T-helper 17 cell (primary cell): ENCODE measurements around the gene MFAP1. TPM values are rescaled to one million over a fixed set of nuclear protein-coding genes. Genes with fewer than 3 reads are reported as not detected.

ENCODE experiments used
- ATAC-seq: fragments of 150-1000 bp; cut with Tn5 transposase; 2 replicates; pipeline ENCODE4 v1.10.0; 2021; ENCODE audit warnings: mild to moderate bottlenecking, moderate library complexity
- DNase-seq, 3 donors: peaks; one replicate each; pipeline versions ENCODE4 v3.0.0 to v3.0.0-alpha.2; 2020 to 2021
- H3K9me3 ChIP-seq: one replicate; pipeline ENCODE4 v1.7.0; 2013; ENCODE audit warnings: low read length, mild to moderate bottlenecking; ENCODE audit not compliant: control insufficient read depth, poor library complexity, severe bottlenecking
- H3K27ac Mint-ChIP-seq: one replicate; pipeline ENCODE4 v1.8.0; 2022; ENCODE audit warnings: mild to moderate bottlenecking, moderate library complexity, mixed read lengths
- H3K27me3 Mint-ChIP-seq: one replicate; pipeline ENCODE4 v1.8.0; 2022; ENCODE audit warnings: mixed read lengths
- H3K36me3 Mint-ChIP-seq: one replicate; pipeline ENCODE4 v1.8.0; 2022; ENCODE audit warnings: low read depth, mixed read lengths
- H3K4me1 Mint-ChIP-seq: one replicate; pipeline ENCODE4 v1.8.0; 2022; ENCODE audit warnings: mild to moderate bottlenecking, mixed read lengths
- H3K4me3 Mint-ChIP-seq: one replicate; pipeline ENCODE4 v1.8.0; 2022; ENCODE audit warnings: mild to moderate bottlenecking, moderate library complexity, mixed read lengths
- total RNA-seq, 4 donors: library from RNA in 2 of 4; stranded (reverse) in 2 of 4; gene quantifications; one replicate each; pipeline ENCODE4 v1.2.3 and lab custom pipeline; 2022 to 2026

The MFAP1 gene
- total RNA-seq, 2 donors from 2014 or later = 8.9 to 12.1 TPM

- Mint-ChIP-seq H3K36me3 (peaks cover 7% of the 10 kb centered on the region), H3K4me1 (peaks cover 28% of the 10 kb centered on the region), H3K27me3 (no peaks in the 10 kb centered on the region), H3K27ac (peak within 1 kb of the TSS; percentile 95), H3K4me3 (peak within 1 kb of the TSS; percentile 100)
- peak; percentile 83 to 86 (median 86) for DNase-seq
- ATAC-seq = peak; percentile 99
- no peaks in the 10 kb centered on the region for H3K9me3 ChIP-seq
Observed at GRCh38 chr15:43800286-43801141, 24.0 kb downstream of the MFAP1 start, which contains the start of gene HYPK. HYPK (plus strand) TSS chr15:43800599; CDS start chr15:43800623, 24 bp downstream.

- Mint-ChIP-seq H3K4me3 (peak within 1 kb of the TSS; percentile 100), H3K4me1 (peaks cover 32% of the 10 kb centered on the region), H3K27ac (peak within 1 kb of the TSS; percentile 95), H3K36me3 (peaks cover 7% of the 10 kb centered on the region), H3K27me3 (no peaks in the 10 kb centered on the region)
- no peaks in the 10 kb centered on the region for H3K9me3 ChIP-seq
- DNase-seq = no peak
- ATAC-seq = no peak
Observed at GRCh38 chr15:43799945-43800285, 24.6 kb downstream of the MFAP1 start, which contains the start of gene SERINC4. SERINC4 (minus strand) TSS chr15:43800220; CDS start chr15:43799986, 234 bp downstream.

GRCh38 chr15:43799209-43799944 is 25.1 kb downstream of the MFAP1 start:
- Mint-ChIP-seq H3K36me3 (peaks cover 8% of the 10 kb centered on the region), H3K27ac (peak overlapping the region; percentile 95), H3K4me3 (no peak overlapping the region), H3K27me3 (no peaks in the 10 kb centered on the region), H3K4me1 (peaks cover 37% of the 10 kb centered on the region)
- ATAC-seq = no peak
- no peaks in the 10 kb centered on the region for H3K9me3 ChIP-seq
- no peak for DNase-seq

GRCh38 chr15:43796566-43796965 is 27.9 kb downstream of the MFAP1 start:
- Mint-ChIP-seq H3K4me1 (peaks cover 46% of the 10 kb centered on the region), H3K27ac (no peak overlapping the region), H3K4me3 (no peak overlapping the region), H3K27me3 (no peaks in the 10 kb centered on the region), H3K36me3 (peaks cover 14% of the 10 kb centered on the region)
- no peak for ATAC-seq
- no peaks in the 10 kb centered on the region for H3K9me3 ChIP-seq
- no peak for DNase-seq

- peaks cover 47% of the 10 kb centered on the region for H3K4me1 Mint-ChIP-seq
- no peaks in the 10 kb centered on the region for H3K9me3 ChIP-seq
- no peak for ATAC-seq
- H3K36me3 Mint-ChIP-seq = peaks cover 14% of the 10 kb centered on the region
- H3K27me3 Mint-ChIP-seq = no peaks in the 10 kb centered on the region
- H3K4me3 Mint-ChIP-seq = no peak overlapping the region
- peak overlapping the region; percentile 98 for H3K27ac Mint-ChIP-seq
- no peak for DNase-seq
Observed at GRCh38 chr15:43795997-43796396, 28.5 kb downstream of the MFAP1 start.

GRCh38 chr15:43795197-43795596 is 29.3 kb downstream of the MFAP1 start:
- ATAC-seq (no peak), DNase-seq (no peak)
- Mint-ChIP-seq H3K27me3 (no peaks in the 10 kb centered on the region), H3K36me3 (peaks cover 10% of the 10 kb centered on the region), H3K27ac (peak overlapping the region; percentile 98), H3K4me3 (no peak overlapping the region), H3K4me1 (peaks cover 41% of the 10 kb centered on the region)
- H3K9me3 ChIP-seq = no peaks in the 10 kb centered on the region

- Mint-ChIP-seq H3K27ac (peak overlapping the region; percentile 98), H3K27me3 (no peaks in the 10 kb centered on the region), H3K4me1 (peaks cover 37% of the 10 kb centered on the region), H3K4me3 (peak overlapping the region; percentile 96), H3K36me3 (peaks cover 9% of the 10 kb centered on the region)
- DNase-seq (no peak), ATAC-seq (no peak)
- no peaks in the 10 kb centered on the region for H3K9me3 ChIP-seq
Observed at GRCh38 chr15:43794269-43795037, 30.0 kb downstream of the MFAP1 start.

- Mint-ChIP-seq H3K36me3 (peaks cover 11% of the 10 kb centered on the region), H3K27me3 (no peaks in the 10 kb centered on the region), H3K27ac (peak overlapping the region; percentile 98), H3K4me3 (peak overlapping the region; percentile 96), H3K4me1 (peaks cover 35% of the 10 kb centered on the region)
- ATAC-seq (no peak), DNase-seq (no peak)
- H3K9me3 ChIP-seq = no peaks in the 10 kb centered on the region
Observed at GRCh38 chr15:43793647-43794046, 30.8 kb downstream of the MFAP1 start.

GRCh38 chr15:43792761-43793476 is 31.6 kb downstream of the MFAP1 start:
- DNase-seq (no peak), ATAC-seq (no peak)
- Mint-ChIP-seq H3K4me1 (peaks cover 31% of the 10 kb centered on the region), H3K36me3 (peaks cover 11% of the 10 kb centered on the region), H3K27me3 (no peaks in the 10 kb centered on the region), H3K4me3 (peak overlapping the region; percentile 96), H3K27ac (peak overlapping the region; percentile 98)
- no peaks in the 10 kb centered on the region for H3K9me3 ChIP-seq

- H3K4me1 Mint-ChIP-seq = peaks cover 31% of the 10 kb centered on the region
- H3K36me3 Mint-ChIP-seq = peaks cover 11% of the 10 kb centered on the region
- no peaks in the 10 kb centered on the region for H3K9me3 ChIP-seq
- H3K27ac Mint-ChIP-seq = peak within 1 kb of the TSS; percentile 98
- ATAC-seq = peak; percentile 96
- peak; percentile 97 to 99 (median 98) for DNase-seq
- peak within 1 kb of the TSS; percentile 96 for H3K4me3 Mint-ChIP-seq
- H3K27me3 Mint-ChIP-seq = no peaks in the 10 kb centered on the region
Observed at GRCh38 chr15:43791993-43792760, 32.3 kb downstream of the MFAP1 start, which contains the start of gene SERF2. SERF2 (plus strand) TSS chr15:43792320; CDS start chr15:43792377, 57 bp downstream.

GRCh38 chr15:43789409-43789808 is 35.1 kb downstream of the MFAP1 start:
- DNase-seq (no peak), ATAC-seq (no peak)
- Mint-ChIP-seq H3K4me3 (no peak overlapping the region), H3K36me3 (peaks cover 8% of the 10 kb centered on the region), H3K4me1 (peaks cover 12% of the 10 kb centered on the region), H3K27me3 (no peaks in the 10 kb centered on the region), H3K27ac (no peak overlapping the region)
- no peaks in the 10 kb centered on the region for H3K9me3 ChIP-seq

GRCh38 chr15:43779016-43779415 is 45.5 kb downstream of the MFAP1 start:
- no peaks in the 10 kb centered on the region for H3K27me3 Mint-ChIP-seq
- H3K4me3 Mint-ChIP-seq = peak overlapping the region; percentile 75
- no peak for ATAC-seq
- H3K9me3 ChIP-seq = no peaks in the 10 kb centered on the region
- H3K4me1 Mint-ChIP-seq = peaks cover 15% of the 10 kb centered on the region
- DNase-seq = no peak
- H3K36me3 Mint-ChIP-seq = no peaks in the 10 kb centered on the region
- no peak overlapping the region for H3K27ac Mint-ChIP-seq
